ENCODE measurements around the gene TDP1. TPM values are rescaled to one million over a fixed set of nuclear protein-coding genes. Genes with fewer than 3 reads are reported as not detected.

Gene TDP1
- total and polyA plus RNA-seq, 2 of the 4 experiments (the other 2 are of a cell fraction): 23.3 to 53.1 TPM

- Histone ChIP-seq H2BK20ac (ENCODE audit: low read depth, low read length) (no peak overlapping the region), H3K18ac (ENCODE audit: low read depth, low read length) (no peak overlapping the region), H3K4me3 (ENCODE audit: insufficient read depth, low read depth, low read length) (no peak overlapping the region), H2BK120ac (ENCODE audit: low read depth, low read length) (no peak overlapping the region), H3K36me3 (ENCODE audit: control insufficient read depth, insufficient read depth, low read length) (peaks cover 31% of the 10 kb centered on the region), H3K9me1 (ENCODE audit: insufficient read depth, low read length) (no peaks in the 10 kb centered on the region; the same call in 1 of the 2 replicates), H3K9me3 (ENCODE audit: control insufficient read depth, insufficient read depth, low read length) (no peaks in the 10 kb centered on the region), H3K4me2 (ENCODE audit: low read depth, low read length) (no peak overlapping the region), H4K91ac (ENCODE audit: insufficient read depth, low read depth, low read length) (no peak overlapping the region), H2AK5ac (ENCODE audit: low read depth, low read length) (no peak overlapping the region), H4K20me1 (ENCODE audit: insufficient read depth, low read length) (no peaks in the 10 kb centered on the region), H2AFZ (replicated peaks; ENCODE audit: low read length, poor library complexity) (no peak overlapping the region), H3K56ac (ENCODE audit: extremely low read depth, insufficient read depth, low read length) (no peak overlapping the region), H3K4ac (ENCODE audit: low read depth, low read length) (no peak overlapping the region), H3K27ac (ENCODE audit: insufficient read depth, low read length) (no peak overlapping the region), H2AK9ac (replicated peaks; ENCODE audit: low read depth, low read length, poor library complexity) (no peak overlapping the region), H3K79me1 (ENCODE audit: low read depth in 1 of 2, low read length in 2 of 2) (no peaks in the 10 kb centered on the region), H3K27me3 (ENCODE audit: control insufficient read depth, insufficient read depth, low read length) (no peaks in the 10 kb centered on the region), H3K9ac (ENCODE audit: low read depth, low read length) (no peak overlapping the region), H3K14ac (replicated peaks; ENCODE audit: low read depth, low read length) (no peak overlapping the region), H4K5ac (ENCODE audit: low read depth, low read length) (no peak overlapping the region), H2BK5ac (ENCODE audit: low read depth, low read length, poor library complexity, severe bottlenecking) (no peak overlapping the region), H2BK15ac (ENCODE audit: low read depth, low read length) (no peak overlapping the region), H3K23ac (ENCODE audit: low read depth, low read length) (no peak overlapping the region), H3K4me1 (ENCODE audit: control insufficient read depth, insufficient read depth, low read length) (peaks cover 2% of the 10 kb centered on the region; the same call in 1 of the 2 replicates), H4K8ac (ENCODE audit: low read depth in 2 of 2, low read length in 2 of 2) (no peak overlapping the region)
- intact Hi-C loops (cut with micrococcal nuclease): no loop called here
- CTCF ChIA-PET: interaction anchor here (1.4 kb wide), 1 partner anchor 11 kb away, joined by 7 read pairs; no protein-coding TSS in a partner anchor
- POLR2A ChIA-PET (ENCODE audit: unreplicated experiment): no interaction called here
- BruUV-seq (replicated peaks): no TSS peak
- no peak for TF ChIP-seq MAZ (IDR thresholded peaks at IDR 0.05; ENCODE audit: borderline replicate concordance, low read depth, low read length)
- no peak for TF ChIP-seq RAD21 (IDR thresholded peaks at IDR 0.05; ENCODE audit: low read length)
- no peak for TF ChIP-seq CTCF (conservative IDR thresholded peaks at IDR 0.05; ENCODE audit: low read depth, low read length)
- no peak for TF ChIP-seq CEBPB (IDR thresholded peaks at IDR 0.05; ENCODE audit: low read depth, low read length)
- no peak for TF ChIP-seq NFE2L2 (IDR thresholded peaks at IDR 0.05; ENCODE audit: low read depth, low read length)
- no peak for TF ChIP-seq ELK1 (IDR thresholded peaks at IDR 0.05; ENCODE audit: borderline replicate concordance, low read depth, low read length)
- TF ChIP-seq CHD1 (IDR thresholded peaks at IDR 0.05; ENCODE audit: low read depth, low read length): no peak
- WGBS, 2 experiments (ENCODE audit: extremely low coverage in 2 of 2, insufficient read length in 1 of 2): no CpG with 5 or more reads among the region's 2 CpGs
- dilution Hi-C loops (cut with HindIII; ENCODE audit: low sequenced_read_pairs, unreplicated experiment): no loop called here
- DNase-seq (no peak), ATAC-seq (ENCODE audit: low read depth) (no peak)
- in situ Hi-C loops (cut with MboI; ENCODE audit: low sequenced_read_pairs): loop anchor here (10.0 kb wide), 1 partner anchor 241 kb away; no protein-coding TSS in a partner anchor
Observed at GRCh38 chr14:89983375-89983774, 27.6 kb downstream of the TDP1 start.
